ENCODE measurements around the gene CST4.

- TF ChIP-seq EP300 (IDR thresholded peaks at IDR 0.05) (no peak), POLR2A (IDR thresholded peaks at IDR 0.05) (no peak), CTCF (IDR thresholded peaks at IDR 0.05) (no peak)
Observed at GRCh38 chr20:23702021-23702420, 13.2 kb upstream of the CST4 start.

All from upper lobe of left lung (tissue), 4 donors.